Measurements from ENCODE around the gene HOXA7.
A peak's percentile ranks its signal among the peaks of the same experiment; 100 is the strongest.

HOXA7 gene

DNA sequence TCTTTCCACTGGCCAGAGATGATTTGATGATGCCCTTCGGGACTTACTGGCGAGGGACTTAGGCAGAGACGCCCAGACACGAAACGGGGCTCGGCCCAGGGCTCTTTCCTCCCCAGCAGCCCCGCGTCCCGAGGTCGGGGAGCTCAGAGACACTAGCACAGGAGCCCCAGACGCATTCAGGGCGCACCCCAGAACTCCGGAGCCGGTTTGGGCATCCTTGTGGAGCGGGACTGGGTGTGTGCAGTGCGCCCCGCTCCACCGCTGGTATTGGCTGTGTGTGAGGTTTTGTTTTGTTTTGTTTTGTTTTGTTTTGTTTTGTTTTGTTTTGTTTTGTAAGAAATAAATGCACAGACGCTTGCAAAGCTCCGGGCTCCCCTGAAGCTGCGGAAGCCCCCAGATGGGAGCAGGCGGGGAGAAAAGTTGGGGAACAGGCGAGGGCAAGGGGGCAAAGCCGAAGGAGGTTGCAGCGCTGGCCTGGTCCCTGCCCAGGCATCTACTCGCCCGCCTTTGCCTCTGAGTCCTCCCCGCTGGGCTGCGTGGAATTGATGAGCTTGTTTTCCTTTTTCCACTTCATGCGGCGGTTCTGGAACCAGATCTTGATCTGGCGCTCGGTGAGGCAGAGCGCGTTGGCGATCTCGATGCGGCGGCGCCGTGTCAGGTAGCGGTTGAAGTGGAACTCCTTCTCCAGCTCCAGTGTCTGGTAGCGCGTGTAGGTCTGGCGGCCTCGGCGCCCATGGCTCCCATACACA lies 11.1 kb downstream of the HOXA7 start:
- Histone ChIP-seq H3K4me1 (ENCODE audit: low read depth, poor library complexity, severe bottlenecking) (peaks cover 7% of the 10 kb centered on the region), H3K4me2 (no peak overlapping the region), H3K27me3 (ENCODE audit: insufficient read depth, low read depth) (no peaks in the 10 kb centered on the region), H3K36me3 (ENCODE audit: insufficient read depth) (no peaks in the 10 kb centered on the region), H3K4me3 (IDR thresholded peaks at IDR 0.05; ENCODE audit: insufficient read depth, low read depth, low read length) (no peak overlapping the region), H2AFZ (ENCODE audit: low read depth) (no peak overlapping the region), H3K27ac (no peak overlapping the region), H4K20me1 (ENCODE audit: insufficient read depth) (no peaks in the 10 kb centered on the region), H3K9ac (no peak overlapping the region), H3K79me2 (ENCODE audit: insufficient read depth, low read depth) (no peaks in the 10 kb centered on the region)
- no peak for TF ChIP-seq CTCF (conservative IDR thresholded peaks at IDR 0.05; ENCODE audit: low read depth, low read length)

- Histone ChIP-seq H3K27me3 (ENCODE audit: insufficient read depth, low read depth) (no peaks in the 10 kb centered on the region), H3K9ac (no peak overlapping the region), H3K79me2 (ENCODE audit: insufficient read depth, low read depth) (no peaks in the 10 kb centered on the region), H4K20me1 (ENCODE audit: insufficient read depth) (no peaks in the 10 kb centered on the region), H3K4me2 (no peak overlapping the region), H3K36me3 (ENCODE audit: insufficient read depth) (no peaks in the 10 kb centered on the region), H3K4me3 (IDR thresholded peaks at IDR 0.05; ENCODE audit: insufficient read depth, low read depth, low read length) (no peak overlapping the region), H3K27ac (no peak overlapping the region), H2AFZ (ENCODE audit: low read depth) (no peak overlapping the region), H3K4me1 (ENCODE audit: low read depth, poor library complexity, severe bottlenecking) (peaks cover 6% of the 10 kb centered on the region)
- TF ChIP-seq CTCF (conservative IDR thresholded peaks at IDR 0.05; ENCODE audit: low read depth, low read length): no peak
Measured at GRCh38 chr7:27144781-27145164, 11.7 kb downstream of the HOXA7 start.

DNA sequence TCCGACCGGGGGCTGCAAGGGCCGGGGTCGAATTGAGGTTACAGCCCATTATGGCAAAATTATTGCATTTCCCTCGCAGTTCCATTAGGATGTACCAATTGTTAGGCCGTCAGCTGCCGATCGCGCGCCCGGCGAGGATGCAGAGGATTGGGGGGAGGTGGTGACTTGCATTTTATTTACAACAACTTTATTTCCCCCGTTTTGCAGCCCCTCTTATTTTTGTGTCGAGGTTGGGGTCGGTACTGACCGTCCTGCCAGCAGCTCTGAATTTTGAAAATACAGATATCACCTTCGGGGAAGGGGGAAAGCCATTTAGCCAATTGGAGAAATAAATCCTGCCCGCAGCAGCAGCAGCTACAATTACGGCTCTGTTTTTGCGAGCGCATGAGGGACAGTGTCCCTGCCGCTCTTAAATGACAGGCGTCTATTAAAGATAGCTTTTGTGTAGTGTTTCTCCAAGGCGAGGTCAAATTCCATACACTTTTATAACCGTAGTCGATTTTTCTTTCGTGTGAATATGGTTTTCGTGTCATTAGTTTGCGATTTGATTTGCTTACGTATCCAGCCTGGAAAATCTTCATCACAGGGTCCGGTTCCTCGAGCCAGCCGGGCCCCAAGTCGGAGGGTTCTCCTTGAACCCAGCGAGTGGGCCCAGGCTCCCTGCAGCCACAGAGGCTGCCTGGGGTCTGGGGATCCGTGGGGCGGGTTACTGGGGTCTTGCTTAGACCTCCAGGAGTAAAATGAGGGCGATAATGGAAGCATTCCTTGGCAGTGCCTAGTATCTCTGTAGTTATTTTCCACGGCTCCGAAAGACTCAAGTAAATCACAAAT lies 12.3 kb downstream of the HOXA7 start:
- Histone ChIP-seq H3K79me2 (ENCODE audit: insufficient read depth, low read depth) (no peaks in the 10 kb centered on the region), H4K20me1 (ENCODE audit: insufficient read depth) (no peaks in the 10 kb centered on the region), H3K27me3 (ENCODE audit: insufficient read depth, low read depth) (no peaks in the 10 kb centered on the region), H3K4me3 (IDR thresholded peaks at IDR 0.05; ENCODE audit: insufficient read depth, low read depth, low read length) (no peak overlapping the region), H3K27ac (no peak overlapping the region), H3K4me2 (no peak overlapping the region), H3K36me3 (ENCODE audit: insufficient read depth) (no peaks in the 10 kb centered on the region), H3K4me1 (ENCODE audit: low read depth, poor library complexity, severe bottlenecking) (peaks cover 1% of the 10 kb centered on the region), H2AFZ (ENCODE audit: low read depth) (peak overlapping the region; percentile 80), H3K9ac (no peak overlapping the region)
- peak; percentile 36 for TF ChIP-seq CTCF (conservative IDR thresholded peaks at IDR 0.05; ENCODE audit: low read depth, low read length)

DNA sequence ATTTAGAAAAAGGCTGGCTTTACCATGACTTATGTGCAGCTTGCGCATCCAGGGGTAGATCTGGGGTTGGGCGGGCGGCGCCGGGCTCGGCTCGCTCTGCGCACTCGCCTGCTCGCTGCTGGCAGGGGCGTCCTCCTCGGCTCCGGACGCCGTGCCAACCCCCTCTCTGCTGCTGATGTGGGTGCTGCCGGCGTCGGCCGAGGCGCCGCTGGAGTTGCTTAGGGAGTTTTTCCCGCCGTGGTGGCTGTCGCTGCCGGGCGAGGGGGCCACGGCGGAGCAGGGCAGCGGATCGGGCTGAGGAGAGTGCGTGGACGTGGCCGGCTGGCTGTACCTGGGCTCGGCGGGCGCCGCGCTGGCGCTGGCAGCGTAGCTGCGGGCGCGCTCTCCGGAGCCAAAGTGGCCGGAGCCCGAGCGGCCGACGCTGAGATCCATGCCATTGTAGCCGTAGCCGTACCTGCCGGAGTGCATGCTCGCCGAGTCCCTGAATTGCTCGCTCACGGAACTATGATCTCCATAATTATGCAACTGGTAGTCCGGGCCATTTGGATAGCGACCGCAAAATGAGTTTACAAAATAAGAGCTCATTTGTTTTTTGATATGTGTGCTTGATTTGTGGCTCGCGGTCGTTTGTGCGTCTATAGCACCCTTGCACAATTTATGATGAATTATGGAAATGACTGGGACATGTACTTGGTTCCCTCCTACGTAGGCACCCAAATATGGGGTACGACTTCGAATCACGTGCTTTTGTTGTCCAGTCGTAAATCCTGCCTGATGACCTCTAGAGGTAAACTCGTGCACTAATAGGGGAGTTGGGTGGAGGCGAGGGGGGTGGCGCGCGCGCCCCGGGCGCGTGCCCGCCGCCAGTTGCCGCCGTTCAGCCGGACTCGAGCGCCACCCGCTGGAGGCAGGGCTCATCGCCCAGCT lies 13.2 kb downstream of the HOXA7 start, which contains the start of gene HOXA5:
Gene HOXA5, minus strand, starts transcription at position 659 of the 927 bp plus-strand sequence. Its CDS starts 74 bp downstream, at position 585.
- Histone ChIP-seq H4K20me1 (ENCODE audit: insufficient read depth) (no peaks in the 10 kb centered on the region), H3K9ac (no peak within 1 kb of the TSS; the same call in 1 of the 2 replicates), H3K4me3 (IDR thresholded peaks at IDR 0.05; ENCODE audit: insufficient read depth, low read depth, low read length) (no peak within 1 kb of the TSS), H3K27me3 (ENCODE audit: insufficient read depth, low read depth) (no peaks in the 10 kb centered on the region), H2AFZ (ENCODE audit: low read depth) (peak within 1 kb of the TSS; percentile 80), H3K79me2 (ENCODE audit: insufficient read depth, low read depth) (no peaks in the 10 kb centered on the region), H3K4me2 (peak within 1 kb of the TSS; percentile 34), H3K4me1 (ENCODE audit: low read depth, poor library complexity, severe bottlenecking) (no peaks in the 10 kb centered on the region), H3K27ac (no peak within 1 kb of the TSS), H3K36me3 (ENCODE audit: insufficient read depth) (no peaks in the 10 kb centered on the region)
- peak; percentile 83 for TF ChIP-seq CTCF (conservative IDR thresholded peaks at IDR 0.05; ENCODE audit: low read depth, low read length)

All from KMS-11 (cell line).